ENCODE results near the gene ARID1B. TPM values are rescaled to one million over a fixed set of nuclear protein-coding genes. Genes with fewer than 3 reads are reported as not detected.

Gene ARID1B
- total and polyA plus RNA-seq, 11 donors = 15.3 to 76.1 (median 40.7) TPM

- WGBS, 4 donors = 80 to 96% (median 87%) methylated on average over 1 of the region's 1 CpG
- ATAC-seq (no peak), DNase-seq (no peak)
- Histone ChIP-seq H3K36me3 (no peaks in the 10 kb centered on the region), H3K4me3 (peak overlapping the region in 8 of 12 donors; percentile 40 to 67 (median 54)), H3K27me3 (no peaks in the 10 kb centered on the region), H3K9me3 (no peaks in the 10 kb centered on the region), H3K4me1 (peaks cover 0 to 27% (median 9%) of the 10 kb centered on the region in 12 donors), H3K27ac (no peak overlapping the region)
- TF ChIP-seq, protein P1, sequence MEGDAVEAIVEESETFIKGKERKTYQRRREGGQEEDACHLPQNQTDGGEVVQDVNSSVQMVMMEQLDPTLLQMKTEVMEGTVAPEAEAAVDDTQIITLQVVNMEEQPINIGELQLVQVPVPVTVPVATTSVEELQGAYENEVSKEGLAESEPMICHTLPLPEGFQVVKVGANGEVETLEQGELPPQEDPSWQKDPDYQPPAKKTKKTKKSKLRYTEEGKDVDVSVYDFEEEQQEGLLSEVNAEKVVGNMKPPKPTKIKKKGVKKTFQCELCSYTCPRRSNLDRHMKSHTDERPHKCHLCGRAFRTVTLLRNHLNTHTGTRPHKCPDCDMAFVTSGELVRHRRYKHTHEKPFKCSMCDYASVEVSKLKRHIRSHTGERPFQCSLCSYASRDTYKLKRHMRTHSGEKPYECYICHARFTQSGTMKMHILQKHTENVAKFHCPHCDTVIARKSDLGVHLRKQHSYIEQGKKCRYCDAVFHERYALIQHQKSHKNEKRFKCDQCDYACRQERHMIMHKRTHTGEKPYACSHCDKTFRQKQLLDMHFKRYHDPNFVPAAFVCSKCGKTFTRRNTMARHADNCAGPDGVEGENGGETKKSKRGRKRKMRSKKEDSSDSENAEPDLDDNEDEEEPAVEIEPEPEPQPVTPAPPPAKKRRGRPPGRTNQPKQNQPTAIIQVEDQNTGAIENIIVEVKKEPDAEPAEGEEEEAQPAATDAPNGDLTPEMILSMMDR (IDR thresholded peaks at IDR 0.05) = no peak
- no peak for TF ChIP-seq POLR2A (IDR thresholded peaks at IDR 0.05)
- intact Hi-C loops (cut with DNase I) = no loop called here
These were observed 443.3 kb downstream of the ARID1B start for GRCh38 chr6:157220485-157220884.

DNA sequence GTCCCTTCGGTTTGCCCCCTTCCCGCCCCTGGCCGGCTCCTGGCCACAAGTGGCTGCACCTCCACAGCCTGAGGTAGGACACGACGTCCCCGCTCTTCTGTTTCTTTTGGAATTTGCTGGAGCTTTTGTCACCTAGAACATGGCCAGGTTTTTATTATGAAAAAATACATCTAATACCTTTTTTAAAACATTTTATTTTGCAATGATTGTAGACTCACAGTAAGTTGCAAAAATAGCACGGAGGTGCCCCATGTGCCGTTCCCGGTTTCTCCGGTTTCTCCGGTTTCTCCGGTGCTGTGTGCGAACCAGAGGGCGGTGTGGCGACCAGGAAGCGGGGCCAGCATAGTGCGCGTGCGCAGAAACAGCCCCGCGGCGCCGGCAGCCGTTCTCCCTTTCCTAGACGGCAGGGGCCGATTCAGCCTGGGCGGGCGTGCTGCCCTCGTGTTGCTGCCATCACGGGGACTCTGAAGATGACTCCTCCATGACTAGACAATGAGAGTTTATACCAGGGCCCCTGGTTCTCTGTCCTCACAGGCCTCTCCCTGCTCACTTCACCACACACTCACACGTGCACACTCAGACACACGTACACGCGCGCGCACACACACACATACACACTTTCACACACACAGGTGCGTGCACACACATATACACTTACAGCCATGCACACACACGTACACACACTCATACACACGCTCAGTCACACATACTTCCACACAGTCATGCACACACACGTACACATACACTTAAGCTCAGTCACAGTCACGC, 444.1 kb downstream of the ARID1B start:
- Histone ChIP-seq H3K27ac (peak overlapping the region in 1 of 12 donors; percentile 1), H3K27me3 (no peaks in the 10 kb centered on the region), H3K4me3 (peak overlapping the region in 11 of 12 donors; percentile 19 to 67 (median 51)), H3K4me1 (peaks cover 3 to 33% (median 16%) of the 10 kb centered on the region in 12 donors), H3K9me3 (no peaks in the 10 kb centered on the region), H3K36me3 (no peaks in the 10 kb centered on the region)
- ATAC-seq = peak; percentile 43 to 84 (median 76)
- DNase-seq = peak; percentile 79 to 92 (median 85)
- peak in 1 of 2 donors; percentile 17 for TF ChIP-seq POLR2A (IDR thresholded peaks at IDR 0.05)
- TF ChIP-seq, protein P1 (IDR thresholded peaks at IDR 0.05) = peak in 10 of 12 donors; percentile 10 to 52 (median 30)
- 23 to 25% (median 23%) methylated on average over 41 of the region's 41 CpGs for WGBS, 4 donors
- intact Hi-C loops (cut with DNase I) = no loop called here

GRCh38 chr6:157221817-157222175, 444.6 kb downstream of the ARID1B start:
- peak in 2 of 5 donors; percentile 15 to 48 for DNase-seq
- ATAC-seq = no peak
- Histone ChIP-seq H3K4me3 (no peak overlapping the region), H3K27ac (no peak overlapping the region), H3K4me1 (peaks cover 4 to 34% (median 18%) of the 10 kb centered on the region in 12 donors), H3K9me3 (no peaks in the 10 kb centered on the region), H3K27me3 (no peaks in the 10 kb centered on the region), H3K36me3 (no peaks in the 10 kb centered on the region)
- 87 to 90% (median 90%) methylated on average over 8 to 11 of the region's 11 CpGs for WGBS, 4 donors
- TF ChIP-seq POLR2A (IDR thresholded peaks at IDR 0.05) = no peak
- TF ChIP-seq, protein P1 (IDR thresholded peaks at IDR 0.05) = no peak
- intact Hi-C loops (cut with DNase I) = no loop called here

- Histone ChIP-seq H3K4me1 (peaks cover 4 to 40% (median 18%) of the 10 kb centered on the region in 12 donors), H3K9me3 (no peaks in the 10 kb centered on the region), H3K27me3 (no peaks in the 10 kb centered on the region), H3K4me3 (no peak overlapping the region), H3K27ac (no peak overlapping the region), H3K36me3 (no peaks in the 10 kb centered on the region)
- 92 to 96% (median 94%) methylated on average over 16 to 17 of the region's 17 CpGs for WGBS, 4 donors
- TF ChIP-seq, protein P1 (IDR thresholded peaks at IDR 0.05) = no peak
- TF ChIP-seq POLR2A (IDR thresholded peaks at IDR 0.05) = no peak
- ATAC-seq (no peak), DNase-seq (peak in 2 of 5 donors; percentile 19 to 42)
- intact Hi-C loops (cut with DNase I) = no loop called here
These were observed 445.2 kb downstream of the ARID1B start for GRCh38 chr6:157222201-157222981.
